Prostate gland (tissue), 2 donors: ENCODE measurements around the gene TMPRSS6.
A peak's percentile ranks its signal among the peaks of the same experiment; 100 is the strongest.

Experiments
- CTCF ChIP-seq, 4 experiments: fragments of 200-600 bp in 2 of 4; fragments of 450-650 bp in 2 of 4; sonication (generic) in 2 of 4; IDR thresholded peaks; 1 replicate in 3 of 4; 2 replicates in 1 of 4; pipeline ENCODE4 v1.5.1; 2016 to 2019; ENCODE audit warnings: antibody characterized with exemption in 4 of 4, mild to moderate bottlenecking in 2 of 4, moderate library complexity in 2 of 4
- POLR2AphosphoS5 ChIP-seq: sonication (generic); formaldehyde crosslinking; IDR thresholded peaks from one replicate; pipeline ENCODE4 v1.6.1; 2017; ENCODE audit warnings: antibody characterized with exemption

GRCh38 chr22:37032535-37033460 is 76.7 kb downstream of the TMPRSS6 start:
- no peak for TF ChIP-seq CTCF (IDR thresholded peaks at IDR 0.05)
- TF ChIP-seq POLR2AphosphoS5, result peak; percentile 81
